Liver (tissue), 9 donors: ENCODE data around the gene COA1. TPM values are rescaled to one million over a fixed set of nuclear protein-coding genes. Genes with fewer than 3 reads are reported as not detected.

ENCODE experiments used
- DNase-seq: peaks from one replicate; pipeline ENCODE4 v3.0.0-alpha.2; 2017; ENCODE audit warnings: low spot score
- H3K27ac ChIP-seq, 2 donors: one replicate each; pipeline ENCODE4 v1.7.0; 2013; ENCODE audit warnings: inconsistent platforms in 2 of 2, low read length in 2 of 2, control low read depth in 1 of 2, low read depth in 1 of 2, mild to moderate bottlenecking in 1 of 2
- H3K27me3 ChIP-seq, 4 donors: one replicate each; pipeline versions ENCODE4 v1.6.1 to v1.7.0; 2013; ENCODE audit warnings: low read length in 3 of 4, inconsistent platforms in 1 of 4, mild to moderate bottlenecking in 1 of 4, moderate library complexity in 1 of 4; ENCODE audit not compliant: control insufficient read depth in 4 of 4, insufficient read depth in 4 of 4
- H3K36me3 ChIP-seq, 4 donors: one replicate each; pipeline versions ENCODE4 v1.6.1 to v1.7.0; 2013; ENCODE audit warnings: low read length in 3 of 4, mild to moderate bottlenecking in 3 of 4, low read depth in 1 of 4, moderate library complexity in 1 of 4; ENCODE audit not compliant: control insufficient read depth in 4 of 4, insufficient read depth in 3 of 4
- H3K4me1 ChIP-seq, 4 donors: one replicate each; pipeline versions ENCODE4 v1.6.1 to v1.7.0; 2013; ENCODE audit warnings: low read length in 3 of 4, mild to moderate bottlenecking in 3 of 4, moderate library complexity in 1 of 4; ENCODE audit not compliant: control insufficient read depth in 4 of 4, insufficient read depth in 4 of 4
- H3K4me3 ChIP-seq, 3 donors: one replicate each; pipeline versions ENCODE4 v1.6.1 to v1.7.0; 2013; ENCODE audit warnings: low read length in 3 of 3, control low read depth in 1 of 3, low read depth in 1 of 3, mild to moderate bottlenecking in 1 of 3
- H3K9ac ChIP-seq, 2 donors: one replicate each; pipeline ENCODE4 v1.7.0; 2013; ENCODE audit warnings: low read length in 2 of 2, mild to moderate bottlenecking in 2 of 2, moderate library complexity in 2 of 2, control low read depth in 1 of 2, low read depth in 1 of 2
- H3K9me3 ChIP-seq, 4 donors: one replicate each; pipeline versions ENCODE4 v1.6.1 to v1.7.0; 2013; ENCODE audit warnings: low read length in 3 of 4; ENCODE audit not compliant: control insufficient read depth in 4 of 4
- CTCF ChIP-seq: fragments of 150-350 bp; IDR thresholded peaks from 2 replicates; pipeline ENCODE4 v1.5.1; 2017; ENCODE audit warnings: improper control_type of control experiment, low read depth, low read length; ENCODE audit not compliant: missing input control
- EGR1 ChIP-seq, 2 donors: IDR thresholded peaks; 2 replicates each; pipeline ENCODE4 v1.6.1; 2016 to 2018; ENCODE audit warnings: antibody characterized with exemption in 2 of 2, low read depth in 2 of 2
- FOXA1 ChIP-seq: IDR thresholded peaks from 2 replicates; pipeline ENCODE4 v1.6.1; 2016; ENCODE audit warnings: antibody characterized with exemption
- FOXA2 ChIP-seq: IDR thresholded peaks from 2 replicates; pipeline ENCODE4 v1.6.1; 2016; ENCODE audit warnings: antibody characterized with exemption
- HNF4A ChIP-seq, 2 donors: conservative IDR thresholded peaks; 2 replicates each; pipeline ENCODE4 v1.6.1; 2016; ENCODE audit warnings: antibody characterized with exemption in 2 of 2, mild to moderate bottlenecking in 2 of 2
- HNF4G ChIP-seq: IDR thresholded peaks from 2 replicates; pipeline ENCODE4 v1.6.1; 2016; ENCODE audit warnings: antibody characterized with exemption
- JUND ChIP-seq, 2 donors: IDR thresholded peaks; 2 replicates each; pipeline ENCODE4 v1.6.1; 2016; ENCODE audit warnings: antibody characterized with exemption in 2 of 2
- NR2F2 ChIP-seq: IDR thresholded peaks from 2 replicates; pipeline ENCODE4 v1.6.1; 2016; ENCODE audit warnings: antibody characterized with exemption
- RAD21 ChIP-seq, 2 donors: IDR thresholded peaks; 2 replicates each; pipeline ENCODE4 v1.6.1; 2016; ENCODE audit warnings: antibody characterized with exemption in 2 of 2, mild to moderate bottlenecking in 2 of 2
- REST ChIP-seq: IDR thresholded peaks from 2 replicates; pipeline ENCODE4 v1.6.1; 2016; ENCODE audit warnings: antibody characterized with exemption, mild to moderate bottlenecking
- TAF1 ChIP-seq: conservative IDR thresholded peaks from 2 replicates; pipeline ENCODE4 v1.6.1; 2016; ENCODE audit warnings: antibody characterized with exemption, mild to moderate bottlenecking
- ZBTB33 ChIP-seq: IDR thresholded peaks from 2 replicates; pipeline ENCODE4 v1.6.1; 2016; ENCODE audit warnings: antibody characterized with exemption
- WGBS: extraction: QIAGEN DNeasy Blood & Tissue Kit; methylation state at CpG from one replicate; pipeline ENCODE4 v1.1.7; 2013; 5-methylcytosine and 5-hydroxymethylcytosine counted together
- polyA plus RNA-seq, 2 donors: library from polyadenylated mRNA; stranded (reverse) in 1 of 2; unstranded in 1 of 2; fragments of 200-250 nt in 1 of 2; fragments of >200 nt in 1 of 2; fragmentation: Nextera tagmentation in 1 of 2; extraction: Ambion mirVana in 1 of 2; gene quantifications; one replicate each; pipeline versions ENCODE4 v1.2.1 to v1.2.3, GENCODE V29; 2013 to 2015
- total RNA-seq, 2 donors: library from RNA; depleted of rRNA; stranded (reverse); fragments of >200 nt; gene quantifications; one replicate each; pipeline ENCODE4 v1.2.3, GENCODE V29; 2014
- donor health status: healthy.
- donor health status: healthy.
- donor health status: healthy.
- donor health status: healthy.
- donor health status: healthy.

The COA1 gene
- total and polyA plus RNA-seq, 4 donors = 16.6 to 37.8 (median 29.4) TPM

- Histone ChIP-seq H3K9ac (no peak overlapping the region), H3K4me1 (peaks cover 0 to 12% (median 6%) of the 10 kb centered on the region in 4 donors), H3K4me3 (no peak overlapping the region), H3K27me3 (no peaks in the 10 kb centered on the region), H3K9me3 (no peaks in the 10 kb centered on the region), H3K36me3 (peaks cover 0 to 2% (median 0%) of the 10 kb centered on the region in 4 donors), H3K27ac (no peak overlapping the region)
- TF ChIP-seq NR2F2 = no peak
- no peak for TF ChIP-seq REST
- TF ChIP-seq FOXA1 = no peak
- TF ChIP-seq TAF1 = no peak
- TF ChIP-seq EGR1 (IDR thresholded peaks at IDR 0.05; ENCODE audit: low read depth in 2 of 2) = no peak
- TF ChIP-seq HNF4A (conservative IDR thresholded peaks at IDR 0.05) = no peak
- no peak for TF ChIP-seq FOXA2
- no peak for DNase-seq
- WGBS = 93% methylated on average over 1 of the region's 1 CpG
Observed at GRCh38 chr7:43703573-43703972, 25.8 kb downstream of the COA1 start.

GRCh38 chr7:43702974-43703373 is 26.3 kb downstream of the COA1 start:
- WGBS = 83% methylated on average over 1 of the region's 1 CpG
- Histone ChIP-seq H3K9ac (no peak overlapping the region), H3K27me3 (no peaks in the 10 kb centered on the region), H3K36me3 (peaks cover 0 to 2% (median 0%) of the 10 kb centered on the region in 4 donors), H3K27ac (no peak overlapping the region), H3K4me1 (peaks cover 0 to 12% (median 6%) of the 10 kb centered on the region in 4 donors), H3K9me3 (no peaks in the 10 kb centered on the region), H3K4me3 (no peak overlapping the region)
- no peak for TF ChIP-seq CTCF
- no peak for TF ChIP-seq JUND (IDR thresholded peaks at IDR 0.05)
- no peak for TF ChIP-seq HNF4A (conservative IDR thresholded peaks at IDR 0.05)
- no peak for TF ChIP-seq FOXA2
- TF ChIP-seq ZBTB33 = no peak
- no peak for DNase-seq

DNA sequence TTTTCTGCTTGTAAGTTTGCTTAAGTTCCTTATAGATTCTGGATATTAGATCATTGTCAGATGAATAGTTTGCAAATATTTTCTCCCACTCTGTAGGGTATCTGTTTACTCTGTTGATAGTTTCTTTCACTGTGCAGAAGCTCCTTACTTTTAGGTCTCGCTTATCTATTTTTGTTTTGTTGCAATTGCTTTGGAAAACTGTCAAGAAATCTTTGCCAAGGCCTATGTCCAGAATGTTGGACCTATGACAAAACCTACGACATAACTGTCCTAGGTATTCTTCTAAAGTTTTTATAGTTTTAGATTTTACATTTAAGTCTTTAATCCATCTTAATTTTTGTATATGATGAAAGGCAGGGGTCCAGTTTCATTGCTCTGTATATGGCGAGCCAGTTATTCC is 27.4 kb downstream of the COA1 start:
- DNase-seq = no peak
- Histone ChIP-seq H3K9me3 (no peaks in the 10 kb centered on the region), H3K9ac (no peak overlapping the region), H3K4me1 (peaks cover 0 to 12% (median 6%) of the 10 kb centered on the region in 4 donors), H3K27ac (no peak overlapping the region), H3K27me3 (no peaks in the 10 kb centered on the region), H3K36me3 (peaks cover 0 to 2% (median 0%) of the 10 kb centered on the region in 4 donors), H3K4me3 (no peak overlapping the region)
- TF ChIP-seq HNF4A (conservative IDR thresholded peaks at IDR 0.05) (peak in 1 of 2 donors; percentile 21), RAD21 (IDR thresholded peaks at IDR 0.05) (peak in 1 of 2 donors; percentile 33), HNF4G (no peak), JUND (IDR thresholded peaks at IDR 0.05) (peak in 1 of 2 donors; percentile 25)
- WGBS = 56% methylated on average over 3 of the region's 3 CpGs
